GM19438 (cell line): ENCODE measurements around the gene SECTM1.

Experiments
- ATAC-seq: cut with Tn5 transposase; IDR thresholded peaks from one replicate; pipeline ENCODE4 v1.9.1; 2021; ENCODE audit warnings: low read depth; ENCODE audit not compliant: unreplicated experiment

SECTM1 gene

GRCh38 chr17:82301916-82302567, 31.5 kb downstream of the SECTM1 start:
- ATAC-seq: no peak

- no peak for ATAC-seq
Measured at GRCh38 chr17:82301300-82301915, 32.2 kb downstream of the SECTM1 start.

- ATAC-seq: no peak
Measured at GRCh38 chr17:82300707-82301270, 32.8 kb downstream of the SECTM1 start.

GRCh38 chr17:82300228-82300627, 33.3 kb downstream of the SECTM1 start:
- ATAC-seq: no peak

- no peak for ATAC-seq
Measured at GRCh38 chr17:82299452-82299851, 34.1 kb downstream of the SECTM1 start.

- no peak for ATAC-seq
Measured at GRCh38 chr17:82298538-82299421, 34.8 kb downstream of the SECTM1 start.

GRCh38 chr17:82297714-82298537, 35.6 kb downstream of the SECTM1 start:
- peak; percentile 47 for ATAC-seq

GRCh38 chr17:82297280-82297713, 36.3 kb downstream of the SECTM1 start:
- ATAC-seq: no peak

GRCh38 chr17:82296511-82297279, 36.9 kb downstream of the SECTM1 start:
- no peak for ATAC-seq

- ATAC-seq: no peak
Measured at GRCh38 chr17:82295472-82295814, 38.1 kb downstream of the SECTM1 start.

- no peak for ATAC-seq
Measured at GRCh38 chr17:82294064-82294773, 39.3 kb downstream of the SECTM1 start.

GRCh38 chr17:82292251-82293154, 41.1 kb downstream of the SECTM1 start:
- ATAC-seq: peak; percentile 93

GRCh38 chr17:82291582-82292250, 41.9 kb downstream of the SECTM1 start:
- no peak for ATAC-seq

GRCh38 chr17:82287868-82288801, 45.4 kb downstream of the SECTM1 start:
- ATAC-seq: no peak

GRCh38 chr17:82287013-82287867, 46.3 kb downstream of the SECTM1 start:
- ATAC-seq: no peak
